Neural cell (in vitro differentiated cells): Measurements from ENCODE around the gene HECTD1. TPM values are rescaled to one million over a fixed set of nuclear protein-coding genes. Genes with fewer than 3 reads are reported as not detected.

Source experiments
- H2AFZ ChIP-seq: fragments of 200-600, 300-800 bp; sonication (generic), shearing (Covaris generic); 2 replicates; pipeline ENCODE4 v1.6.0; 2014; ENCODE audit warnings: low read depth, mild to moderate bottlenecking, antibody characterized with exemption, low read length, moderate library complexity
- H3F3A ChIP-seq: fragments of 200-600 bp; shearing (Covaris generic); 2 replicates; pipeline ENCODE4 v1.6.1; 2016; ENCODE audit warnings: mild to moderate bottlenecking, moderate library complexity, mixed read lengths, antibody characterized with exemption, low read length; ENCODE audit not compliant: insufficient read depth, poor library complexity, severe bottlenecking
- H3K27ac ChIP-seq: fragments of 200-600, 300-800 bp; sonication (generic), shearing (Covaris generic); 2 replicates; pipeline ENCODE4 v1.5.1; 2014; ENCODE audit warnings: mild to moderate bottlenecking, low read length, moderate library complexity
- H3K27me3 ChIP-seq: fragments of 300-800, 200-600 bp; sonication (generic), shearing (Covaris generic); 2 replicates; pipeline ENCODE4 v1.6.0; 2014; ENCODE audit warnings: mild to moderate bottlenecking, low read depth, low read length, moderate library complexity; ENCODE audit not compliant: insufficient read depth
- H3K36me3 ChIP-seq: fragments of 300-800, 200-600 bp; sonication (generic), shearing (Covaris generic); 2 replicates; pipeline ENCODE4 v1.5.1; 2014; ENCODE audit warnings: mild to moderate bottlenecking, antibody characterized with exemption, low read length, moderate library complexity; ENCODE audit not compliant: insufficient read depth
- H3K4me2 ChIP-seq: fragments of 300-800, 200-600 bp; sonication (generic), shearing (Covaris generic); 2 replicates; pipeline ENCODE4 v1.6.0; 2014; ENCODE audit warnings: mild to moderate bottlenecking, low read length
- H3K4me3 ChIP-seq: fragments of 300-800, 200-600 bp; sonication (generic), shearing (Covaris generic); 2 replicates; pipeline ENCODE4 v1.5.1; 2014; ENCODE audit warnings: mild to moderate bottlenecking, low read length, moderate library complexity
- H3K79me2 ChIP-seq: fragments of 200-600 bp; shearing (Covaris generic); replicated peaks from 2 replicates; pipeline ENCODE4 v1.6.0; 2014; ENCODE audit warnings: mild to moderate bottlenecking, low read length, moderate library complexity; ENCODE audit not compliant: insufficient read depth
- H3K9ac ChIP-seq: fragments of 300-800, 200-600 bp; sonication (generic), shearing (Covaris generic); 2 replicates; pipeline ENCODE4 v1.6.1; 2016; ENCODE audit warnings: mild to moderate bottlenecking, low read length, mixed read lengths
- H3K9me2 ChIP-seq: fragments of 200-600 bp; shearing (Covaris generic); 2 replicates; pipeline ENCODE4 v1.6.1; 2016; ENCODE audit warnings: mild to moderate bottlenecking, low read length, mixed read lengths; ENCODE audit not compliant: insufficient read depth
- H3K9me3 ChIP-seq: fragments of 200-600, 300-800 bp; sonication (generic), shearing (Covaris generic); 2 replicates; pipeline ENCODE4 v1.6.1; 2016; ENCODE audit warnings: mild to moderate bottlenecking, mixed run types, low read length, moderate library complexity, mixed read lengths
- H4K20me1 ChIP-seq: fragments of 200-600 bp; shearing (Covaris generic); 2 replicates; pipeline ENCODE4 v1.6.1; 2016; ENCODE audit warnings: mild to moderate bottlenecking, mixed run types; ENCODE audit not compliant: insufficient read depth
- CTCF ChIP-seq: fragments of 450-650 bp; IDR thresholded peaks from 2 replicates; pipeline ENCODE4 v1.5.1; 2014; ENCODE audit warnings: antibody characterized with exemption, mild to moderate bottlenecking, moderate library complexity; ENCODE audit not compliant: poor library complexity, severe bottlenecking
- EP300 ChIP-seq: fragments of 450-650 bp; conservative IDR thresholded peaks from 2 replicates; pipeline ENCODE4 v1.6.1; 2014; ENCODE audit warnings: antibody characterized with exemption, mild to moderate bottlenecking, moderate library complexity; ENCODE audit not compliant: poor library complexity, severe bottlenecking
- EZH2 ChIP-seq: fragments of 200-600, 300-800 bp; shearing (Covaris generic), sonication (generic); IDR thresholded peaks from 2 replicates; pipeline ENCODE4 v1.6.1; 2014; ENCODE audit warnings: antibody characterized with exemption, low read length, borderline replicate concordance, mild to moderate bottlenecking; ENCODE audit not compliant: insufficient read depth, poor library complexity, severe bottlenecking
- MXI1 ChIP-seq: fragments of 450-650 bp; conservative IDR thresholded peaks from 2 replicates; pipeline ENCODE4 v1.6.1; 2014; ENCODE audit warnings: antibody characterized with exemption, mild to moderate bottlenecking; ENCODE audit not compliant: poor library complexity, severe bottlenecking
- POLR2AphosphoS5 ChIP-seq: IDR thresholded peaks from 2 replicates; pipeline ENCODE4 v1.6.1; 2012
- RAD21 ChIP-seq: fragments of 450-650 bp; conservative IDR thresholded peaks from 2 replicates; pipeline ENCODE4 v1.6.1; 2014; ENCODE audit warnings: antibody characterized with exemption, mild to moderate bottlenecking, moderate library complexity
- SMC3 ChIP-seq: fragments of 450-650 bp; conservative IDR thresholded peaks from 2 replicates; pipeline ENCODE4 v1.6.1; 2014; ENCODE audit warnings: antibody characterized with exemption, mild to moderate bottlenecking, moderate library complexity; ENCODE audit not compliant: poor library complexity
- TAF1 ChIP-seq: IDR thresholded peaks from 2 replicates; pipeline ENCODE4 v1.6.1; 2012; ENCODE audit warnings: low read depth
- polyA plus RNA-seq: library from polyadenylated mRNA; depleted of rRNA; stranded (reverse); fragments of >200 nt; gene quantifications from 2 replicates; pipeline ENCODE4 v1.2.3, GENCODE V29; 2014
- TF ChIP-seq, protein P1 (sequence below): IDR thresholded peaks from 2 replicates; pipeline ENCODE4 v1.6.1; 2012; ENCODE audit warnings: borderline replicate concordance

HECTD1 gene
- polyA plus RNA-seq, 1 donor from 2014 or later = 144 TPM

DNA sequence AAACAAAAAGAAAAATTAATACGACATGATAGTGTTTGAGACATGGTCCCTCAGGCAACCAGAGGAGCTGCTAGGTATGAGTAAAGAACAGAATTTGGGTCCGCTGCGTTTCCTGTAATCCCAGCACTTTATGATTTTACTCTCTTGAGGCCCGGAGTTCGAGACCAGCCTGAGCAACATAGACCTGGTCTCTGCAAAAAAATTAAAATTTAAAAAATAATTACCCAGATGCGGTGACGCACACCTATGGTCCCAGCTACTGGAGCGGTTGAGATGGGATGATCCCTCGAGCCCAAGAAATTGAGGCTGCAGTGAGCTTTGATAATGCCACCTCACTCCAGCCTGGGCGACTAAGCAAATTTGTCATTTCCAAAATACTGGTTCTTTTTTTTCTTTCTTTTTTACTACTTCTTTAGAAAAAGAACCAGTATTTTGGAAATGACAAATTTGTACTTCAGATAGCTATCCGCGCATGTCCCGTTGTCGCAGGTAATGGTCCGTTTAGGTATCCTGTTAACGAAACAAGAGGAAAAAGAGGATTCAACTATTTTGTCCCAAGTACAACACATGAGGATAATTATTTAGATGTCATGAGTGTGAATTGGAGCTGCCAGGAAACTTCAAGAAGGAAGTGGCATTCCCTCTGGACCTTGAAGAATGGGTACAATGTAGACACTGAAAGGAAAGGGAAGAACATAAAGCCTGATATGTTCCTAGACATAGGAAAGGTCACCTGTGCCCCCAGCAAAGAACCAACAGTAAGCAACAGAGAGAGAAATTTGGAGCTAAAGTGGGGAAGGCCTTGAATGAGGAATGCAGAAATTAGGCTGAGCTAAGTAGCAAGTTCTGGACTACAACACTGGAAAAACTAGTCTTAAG, 1.2 kb upstream of the HECTD1 start:
- Histone ChIP-seq H3K4me3 (peak overlapping the region; percentile 96), H3K9ac (peak overlapping the region; percentile 97), H4K20me1 (no peaks in the 10 kb centered on the region), H2AFZ (peak overlapping the region; percentile 82), H3F3A (no peaks in the 10 kb centered on the region), H3K4me2 (peak overlapping the region; percentile 53), H3K27ac (peak overlapping the region; percentile 94), H3K79me2 (peaks cover 25% of the 10 kb centered on the region), H3K36me3 (no peaks in the 10 kb centered on the region), H3K9me3 (no peaks in the 10 kb centered on the region), H3K27me3 (no peaks in the 10 kb centered on the region), H3K9me2 (no peaks in the 10 kb centered on the region)
- no peak for TF ChIP-seq POLR2AphosphoS5
- no peak for TF ChIP-seq EZH2
- no peak for TF ChIP-seq RAD21
- TF ChIP-seq CTCF = no peak
- no peak for TF ChIP-seq SMC3
- no peak for TF ChIP-seq EP300
- TF ChIP-seq MXI1 = no peak
- TF ChIP-seq TAF1 = no peak
- TF ChIP-seq, protein P1, sequence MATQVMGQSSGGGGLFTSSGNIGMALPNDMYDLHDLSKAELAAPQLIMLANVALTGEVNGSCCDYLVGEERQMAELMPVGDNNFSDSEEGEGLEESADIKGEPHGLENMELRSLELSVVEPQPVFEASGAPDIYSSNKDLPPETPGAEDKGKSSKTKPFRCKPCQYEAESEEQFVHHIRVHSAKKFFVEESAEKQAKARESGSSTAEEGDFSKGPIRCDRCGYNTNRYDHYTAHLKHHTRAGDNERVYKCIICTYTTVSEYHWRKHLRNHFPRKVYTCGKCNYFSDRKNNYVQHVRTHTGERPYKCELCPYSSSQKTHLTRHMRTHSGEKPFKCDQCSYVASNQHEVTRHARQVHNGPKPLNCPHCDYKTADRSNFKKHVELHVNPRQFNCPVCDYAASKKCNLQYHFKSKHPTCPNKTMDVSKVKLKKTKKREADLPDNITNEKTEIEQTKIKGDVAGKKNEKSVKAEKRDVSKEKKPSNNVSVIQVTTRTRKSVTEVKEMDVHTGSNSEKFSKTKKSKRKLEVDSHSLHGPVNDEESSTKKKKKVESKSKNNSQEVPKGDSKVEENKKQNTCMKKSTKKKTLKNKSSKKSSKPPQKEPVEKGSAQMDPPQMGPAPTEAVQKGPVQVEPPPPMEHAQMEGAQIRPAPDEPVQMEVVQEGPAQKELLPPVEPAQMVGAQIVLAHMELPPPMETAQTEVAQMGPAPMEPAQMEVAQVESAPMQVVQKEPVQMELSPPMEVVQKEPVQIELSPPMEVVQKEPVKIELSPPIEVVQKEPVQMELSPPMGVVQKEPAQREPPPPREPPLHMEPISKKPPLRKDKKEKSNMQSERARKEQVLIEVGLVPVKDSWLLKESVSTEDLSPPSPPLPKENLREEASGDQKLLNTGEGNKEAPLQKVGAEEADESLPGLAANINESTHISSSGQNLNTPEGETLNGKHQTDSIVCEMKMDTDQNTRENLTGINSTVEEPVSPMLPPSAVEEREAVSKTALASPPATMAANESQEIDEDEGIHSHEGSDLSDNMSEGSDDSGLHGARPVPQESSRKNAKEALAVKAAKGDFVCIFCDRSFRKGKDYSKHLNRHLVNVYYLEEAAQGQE = no peak

DNA sequence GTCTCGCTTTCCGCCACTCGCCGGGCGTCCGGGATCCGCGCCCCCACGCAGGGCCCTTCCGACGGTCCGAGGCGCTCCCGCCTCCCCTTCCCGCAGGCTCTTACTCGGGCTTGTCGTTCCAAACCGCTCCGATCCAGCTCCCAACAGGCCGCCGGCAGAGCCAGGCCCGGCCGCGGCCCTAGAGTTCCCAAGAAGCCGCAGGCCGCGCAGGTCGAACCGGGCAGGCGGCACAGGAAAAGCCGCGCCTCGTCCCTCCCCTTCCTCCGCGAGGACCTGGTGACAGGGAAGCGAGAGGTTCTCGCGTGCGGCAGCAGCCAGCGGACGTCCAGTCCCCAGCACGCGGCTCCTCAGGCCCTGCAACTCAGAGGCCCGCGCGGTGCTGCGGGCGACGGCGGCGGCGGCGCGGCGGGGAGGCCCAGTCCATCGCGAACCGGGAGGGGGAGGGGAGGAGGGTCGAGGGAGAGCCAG, 272 bp downstream of the HECTD1 start:
- peak overlapping the region; percentile 73 for H2AFZ ChIP-seq

More for the DNA sequence above, 272 bp downstream of the HECTD1 start:
- Histone ChIP-seq H3K27me3 (no peaks in the 10 kb centered on the region), H3K9me2 (no peaks in the 10 kb centered on the region), H3K36me3 (no peaks in the 10 kb centered on the region), H3K4me3 (peak overlapping the region; percentile 96), H3K9ac (peak overlapping the region; percentile 97), H3K79me2 (peaks cover 35% of the 10 kb centered on the region), H4K20me1 (no peaks in the 10 kb centered on the region), H3K4me2 (no peak overlapping the region), H3K9me3 (no peaks in the 10 kb centered on the region), H3F3A (no peaks in the 10 kb centered on the region), H3K27ac (peak overlapping the region; percentile 94)
- peak; percentile 32 for TF ChIP-seq TAF1
- TF ChIP-seq EP300 = no peak
- TF ChIP-seq, protein P1 = peak; percentile 60
- no peak for TF ChIP-seq SMC3
- TF ChIP-seq EZH2 = no peak
- TF ChIP-seq RAD21 = no peak
- no peak for TF ChIP-seq CTCF
